Measurements from ENCODE around the gene TACSTD2. TPM values are rescaled to one million over a fixed set of nuclear protein-coding genes. Genes with fewer than 3 reads are reported as not detected.

The TACSTD2 gene
- total and polyA plus RNA-seq, 8 donors = 33.6 to 170 (median 50.5) TPM

DNA sequence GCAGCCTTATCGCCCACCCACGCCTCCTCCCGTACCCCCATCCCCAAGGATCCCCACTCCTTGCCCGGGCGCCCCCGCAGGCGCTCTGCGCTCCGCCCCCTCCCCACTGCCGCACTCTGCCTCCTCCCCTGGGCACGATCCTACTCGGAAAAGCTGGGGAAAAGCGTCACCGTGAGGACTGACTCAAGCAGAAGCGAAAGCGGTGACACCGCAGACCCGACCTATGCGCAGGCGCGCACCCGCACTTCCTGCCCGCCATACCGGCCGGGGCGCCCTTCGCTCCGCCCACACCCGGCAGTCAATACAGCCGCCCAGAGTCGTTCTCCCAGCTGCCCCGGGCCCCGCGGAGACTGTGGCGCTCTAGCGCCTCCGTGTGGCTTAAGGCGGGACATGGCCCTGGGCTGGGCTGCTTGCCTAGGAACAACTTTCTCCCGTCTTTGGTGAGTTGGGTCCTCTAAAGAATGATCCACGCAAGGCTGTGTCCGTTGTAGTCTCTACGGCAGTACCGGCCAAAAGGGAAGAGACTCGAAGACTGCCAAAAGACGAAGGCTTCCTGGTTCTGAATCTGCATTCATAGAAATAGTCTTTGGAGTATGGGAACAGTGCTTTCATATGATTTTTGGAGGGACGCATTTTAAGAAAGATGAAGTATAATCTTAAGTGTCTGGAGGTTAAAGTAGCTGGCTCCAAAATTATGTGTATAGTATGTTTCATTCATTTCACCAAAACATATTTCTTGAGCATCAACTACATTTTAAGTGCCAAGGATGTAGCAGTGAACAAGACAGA, 30.3 kb downstream of the TACSTD2 start, which contains the start of gene OMA1:
OMA1 (minus strand) TSS at position 207 of the 789 bp plus-strand sequence. CDS start 7,432 bp downstream, outside the sequence.
- Histone ChIP-seq H3K4me3 (peak within 1 kb of the TSS; percentile 38 to 76 (median 64)), H3K9me3 (no peaks in the 10 kb centered on the region), H3K36me3 (no peaks in the 10 kb centered on the region), H3K4me1 (peaks cover 15 to 23% (median 22%) of the 10 kb centered on the region in 3 donors), H3K27ac (peak within 1 kb of the TSS; percentile 98 to 100 (median 100)), H3K27me3 (no peaks in the 10 kb centered on the region)
- ATAC-seq (peak; percentile 94 to 98 (median 98)), FAIRE-seq (peak; percentile 68), DNase-seq (peak; percentile 97 to 99 (median 98))
- 1% methylated on average over 43 to 46 of the region's 46 CpGs for WGBS, 2 donors
- intact Hi-C loops (cut with DNase I) = no loop called here
- TF ChIP-seq, protein P1, sequence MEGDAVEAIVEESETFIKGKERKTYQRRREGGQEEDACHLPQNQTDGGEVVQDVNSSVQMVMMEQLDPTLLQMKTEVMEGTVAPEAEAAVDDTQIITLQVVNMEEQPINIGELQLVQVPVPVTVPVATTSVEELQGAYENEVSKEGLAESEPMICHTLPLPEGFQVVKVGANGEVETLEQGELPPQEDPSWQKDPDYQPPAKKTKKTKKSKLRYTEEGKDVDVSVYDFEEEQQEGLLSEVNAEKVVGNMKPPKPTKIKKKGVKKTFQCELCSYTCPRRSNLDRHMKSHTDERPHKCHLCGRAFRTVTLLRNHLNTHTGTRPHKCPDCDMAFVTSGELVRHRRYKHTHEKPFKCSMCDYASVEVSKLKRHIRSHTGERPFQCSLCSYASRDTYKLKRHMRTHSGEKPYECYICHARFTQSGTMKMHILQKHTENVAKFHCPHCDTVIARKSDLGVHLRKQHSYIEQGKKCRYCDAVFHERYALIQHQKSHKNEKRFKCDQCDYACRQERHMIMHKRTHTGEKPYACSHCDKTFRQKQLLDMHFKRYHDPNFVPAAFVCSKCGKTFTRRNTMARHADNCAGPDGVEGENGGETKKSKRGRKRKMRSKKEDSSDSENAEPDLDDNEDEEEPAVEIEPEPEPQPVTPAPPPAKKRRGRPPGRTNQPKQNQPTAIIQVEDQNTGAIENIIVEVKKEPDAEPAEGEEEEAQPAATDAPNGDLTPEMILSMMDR (IDR thresholded peaks at IDR 0.05) = peak; percentile 85 to 97 (median 96)

DNA sequence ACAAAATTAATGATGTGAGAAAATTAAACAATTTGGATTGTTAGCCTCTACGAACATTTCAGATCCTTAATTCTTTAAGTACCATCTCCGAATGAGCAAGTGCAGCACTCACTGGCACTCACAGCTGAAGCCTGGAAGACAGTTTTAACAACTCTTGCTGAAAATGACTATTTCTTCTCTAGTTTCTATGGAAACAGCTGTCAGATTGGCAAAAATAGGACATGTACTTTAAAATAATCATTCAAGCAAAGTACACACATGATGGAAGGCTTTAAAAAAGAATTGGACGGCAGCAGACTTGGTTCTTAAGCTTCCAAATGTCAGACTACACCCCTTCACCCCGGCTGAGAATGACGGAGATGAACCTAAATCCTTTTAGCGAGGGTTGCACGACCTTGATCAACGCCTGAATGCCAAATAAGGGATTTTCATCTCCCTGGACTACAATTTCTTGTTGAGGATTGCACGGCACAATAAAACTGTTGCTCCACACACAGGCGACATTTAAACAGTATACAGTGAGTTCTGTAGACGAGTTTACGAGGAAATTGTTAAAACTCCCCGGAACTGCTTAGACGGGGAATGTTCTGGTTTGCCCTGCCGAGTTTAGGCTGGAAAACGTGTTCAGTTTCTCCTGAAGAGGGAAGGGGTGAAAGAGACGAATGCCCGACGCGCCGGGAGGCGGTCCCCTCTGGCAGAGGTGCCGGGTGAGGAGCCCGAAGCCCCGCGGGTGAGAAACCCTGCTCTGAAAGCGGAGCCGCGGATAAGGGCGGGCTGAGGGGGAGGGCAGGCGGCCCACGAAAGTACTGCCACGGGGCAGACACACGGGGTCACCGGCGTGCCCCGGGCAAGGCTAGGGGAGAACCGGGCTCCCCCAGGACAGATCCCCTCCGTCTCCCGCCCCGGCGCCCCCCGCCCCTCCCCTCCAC, 31.2 kb downstream of the TACSTD2 start:
- FAIRE-seq = no peak
- TF ChIP-seq, protein P1 (IDR thresholded peaks at IDR 0.05) = no peak
- WGBS, 2 donors = 0 to 1% methylated on average over 35 to 43 of the region's 43 CpGs
- Histone ChIP-seq H3K27ac (peak overlapping the region; percentile 98 to 100 (median 100)), H3K27me3 (no peaks in the 10 kb centered on the region), H3K36me3 (no peaks in the 10 kb centered on the region), H3K4me3 (peak overlapping the region; percentile 38 to 76 (median 64)), H3K9me3 (no peaks in the 10 kb centered on the region), H3K4me1 (peaks cover 15 to 23% (median 22%) of the 10 kb centered on the region in 3 donors)
- intact Hi-C loops (cut with DNase I) = no loop called here
- peak; percentile 80 to 92 (median 82) for DNase-seq
- ATAC-seq = peak; percentile 74 to 88 (median 82)

DNA sequence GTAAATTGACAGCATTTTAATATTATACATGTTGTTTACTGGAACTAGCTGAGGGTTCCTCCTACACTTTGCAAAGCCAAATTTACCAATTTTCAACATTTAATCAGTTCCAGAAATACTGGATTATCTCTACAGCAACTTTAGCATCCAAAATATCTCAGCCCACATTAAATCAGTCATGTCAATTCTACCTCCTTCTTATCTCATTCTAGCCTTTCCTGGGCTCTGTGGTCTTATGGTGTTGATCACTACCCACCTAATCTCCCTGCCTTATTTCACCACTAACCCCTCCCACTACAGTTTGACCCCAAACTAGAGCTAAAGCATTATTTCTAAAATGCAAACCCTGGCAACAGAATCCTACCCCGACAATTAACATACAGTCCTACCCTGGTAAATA, 33.8 kb downstream of the TACSTD2 start:
- FAIRE-seq = no peak
- WGBS, 2 donors = 74% methylated on average over 1 of the region's 1 CpG
- TF ChIP-seq, protein P1 (IDR thresholded peaks at IDR 0.05) = no peak
- no peak overlapping the region for H3K4me3 ChIP-seq
- no peaks in the 10 kb centered on the region for H3K9me3 ChIP-seq
- H3K4me1 ChIP-seq = peaks cover 7 to 8% (median 8%) of the 10 kb centered on the region in 3 donors
- H3K27me3 ChIP-seq = no peaks in the 10 kb centered on the region
- no peak overlapping the region for H3K27ac ChIP-seq
- ATAC-seq = no peak
- H3K36me3 ChIP-seq = no peaks in the 10 kb centered on the region
- intact Hi-C loops (cut with DNase I) = no loop called here
- no peak for DNase-seq

DNA sequence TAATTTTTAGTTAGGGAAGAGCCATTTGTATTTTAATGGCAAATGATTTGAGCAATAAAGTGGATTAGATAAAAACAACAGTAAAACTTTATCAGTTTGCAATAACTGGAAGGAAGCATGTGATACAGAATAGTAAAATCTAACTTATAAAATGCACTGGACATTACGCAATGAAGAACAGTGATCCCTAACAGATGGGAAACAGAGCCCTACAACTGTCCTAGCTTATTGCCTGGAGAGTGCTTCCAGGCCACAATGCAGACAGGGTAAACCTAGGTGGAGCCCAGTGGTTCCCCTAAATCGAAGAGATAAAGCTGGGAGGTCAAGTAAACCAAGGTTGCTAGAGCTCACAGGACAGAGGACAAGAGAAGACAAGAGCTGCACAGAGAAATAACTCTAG, 37.5 kb downstream of the TACSTD2 start:
- no peak overlapping the region for H3K4me3 ChIP-seq
- FAIRE-seq (peak; percentile 34), ATAC-seq (no peak), DNase-seq (no peak)
- no peaks in the 10 kb centered on the region for H3K27me3 ChIP-seq
- no peaks in the 10 kb centered on the region for H3K9me3 ChIP-seq
- 51 to 73% methylated on average over 2 of the region's 2 CpGs for WGBS, 2 donors
- TF ChIP-seq, protein P1 (IDR thresholded peaks at IDR 0.05) = no peak
- H3K36me3 ChIP-seq = no peaks in the 10 kb centered on the region
- intact Hi-C loops (cut with DNase I) = no loop called here
- H3K4me1 ChIP-seq = no peaks in the 10 kb centered on the region
- no peak overlapping the region for H3K27ac ChIP-seq

Data from pancreas (tissue), 10 donors.